Cardiac fibroblast (primary cell): ENCODE results near the gene NSG1.

ENCODE experiments used
- DNase-seq, 2 donors: peaks; one replicate each; pipeline versions ENCODE4 v3.0.0 to v3.0.0-alpha.2; 2010; ENCODE audit warnings: low read depth in 2 of 2
- H3K4me3 ChIP-seq, 2 donors: replicated peaks in 1 of 2; 1 replicate in 1 of 2; 2 replicates in 1 of 2; pipeline ENCODE4 v1.5.1; 2011; ENCODE audit warnings: low read depth in 2 of 2, low read length in 2 of 2, mild to moderate bottlenecking in 2 of 2, moderate library complexity in 1 of 2
- CTCF ChIP-seq: IDR thresholded peaks from one replicate; pipeline ENCODE4 v1.5.1; 2011; ENCODE audit warnings: low read depth, mild to moderate bottlenecking, low read length, inconsistent platforms

The NSG1 gene

GRCh38 chr4:4386736-4387392, at the start of gene NSG1:
Gene NSG1 (plus strand): TSS chr4:4387102. CDS start chr4:4387630, 528 bp downstream.
- H3K4me3 ChIP-seq: peak within 1 kb of the TSS; percentile 54 to 64
- no peak for TF ChIP-seq CTCF
- DNase-seq: peak; percentile 38 to 52

GRCh38 chr4:4338210-4339001, 48.5 kb upstream of the NSG1 start:
- no peak for TF ChIP-seq CTCF
- H3K4me3 ChIP-seq: no peak overlapping the region
- DNase-seq: no peak

GRCh38 chr4:4339504-4340085, 47.3 kb upstream of the NSG1 start:
- no peak for TF ChIP-seq CTCF
- DNase-seq: peak; percentile 27 to 75

GRCh38 chr4:4341861-4342650, 44.8 kb upstream of the NSG1 start:
- no peak for DNase-seq
- no peak overlapping the region for H3K4me3 ChIP-seq
- no peak for TF ChIP-seq CTCF

More at GRCh38 chr4:4339504-4340085, 47.3 kb upstream of the NSG1 start:
- H3K4me3 ChIP-seq: no peak overlapping the region

GRCh38 chr4:4343038-4343437, 43.9 kb upstream of the NSG1 start:
- no peak for DNase-seq
- no peak overlapping the region for H3K4me3 ChIP-seq
- TF ChIP-seq CTCF: no peak

- DNase-seq: no peak
- no peak for TF ChIP-seq CTCF
- no peak overlapping the region for H3K4me3 ChIP-seq
Observed at GRCh38 chr4:4344915-4345527, 41.9 kb upstream of the NSG1 start.
